Peyer's patch (tissue), 4 donors: ENCODE data around the gene AGR2. TPM values are rescaled to one million over a fixed set of nuclear protein-coding genes. Genes with fewer than 3 reads are reported as not detected.

Source experiments
- DNase-seq, 3 donors: peaks; one replicate each; pipeline ENCODE4 v3.0.0-alpha.2; 2017 to 2019
- H3K27ac ChIP-seq, 4 donors: fragments of 200-600 bp; sonication (generic); one replicate each; pipeline ENCODE4 v1.5.1; 2016 to 2019
- H3K27me3 ChIP-seq, 2 donors: fragments of 200-600 bp; sonication (generic); one replicate each; pipeline ENCODE4 v1.5.1; 2019
- H3K36me3 ChIP-seq, 3 donors: fragments of 200-600 bp; sonication (generic); one replicate each; pipeline ENCODE4 v1.5.1; 2016 to 2019
- H3K4me1 ChIP-seq, 4 donors: fragments of 200-600 bp; sonication (generic); one replicate each; pipeline ENCODE4 v1.5.1; 2016 to 2019
- H3K4me3 ChIP-seq, 4 donors: fragments of 200-600 bp; sonication (generic); 1 replicate in 3 of 4; 2 replicates in 1 of 4; pipeline ENCODE4 v1.5.1; 2016 to 2019; ENCODE audit warnings: mild to moderate bottlenecking in 1 of 4
- H3K9me3 ChIP-seq, 4 donors: fragments of 200-600 bp; sonication (generic); one replicate each; pipeline ENCODE4 v1.5.1; 2016 to 2019; ENCODE audit warnings: mild to moderate bottlenecking in 1 of 4
- POLR2A ChIP-seq, 2 donors: fragments of 450-650 bp; IDR thresholded peaks; one replicate each; pipeline ENCODE4 v1.5.1; 2017; ENCODE audit warnings: antibody characterized with exemption in 2 of 2, mild to moderate bottlenecking in 2 of 2, moderate library complexity in 2 of 2
- total RNA-seq, 4 donors: library from RNA; depleted of rRNA; stranded (reverse); fragments of >200 nt; gene quantifications; one replicate each; pipeline ENCODE4 v1.1.0, GENCODE V29; 2016
- TF ChIP-seq, protein P1 (sequence below), 6 experiments: fragments of 450-650 bp in 4 of 6; fragments of 200-600 bp in 2 of 6; sonication (generic) in 1 of 6; IDR thresholded peaks; one replicate each; pipeline ENCODE4 v1.5.1; 2017 to 2019; ENCODE audit warnings: antibody characterized with exemption in 6 of 6, mild to moderate bottlenecking in 3 of 6, moderate library complexity in 1 of 6

The AGR2 gene
- total RNA-seq, 4 donors from 2014 or later, result 49.5 to 282 (median 252) TPM

DNA sequence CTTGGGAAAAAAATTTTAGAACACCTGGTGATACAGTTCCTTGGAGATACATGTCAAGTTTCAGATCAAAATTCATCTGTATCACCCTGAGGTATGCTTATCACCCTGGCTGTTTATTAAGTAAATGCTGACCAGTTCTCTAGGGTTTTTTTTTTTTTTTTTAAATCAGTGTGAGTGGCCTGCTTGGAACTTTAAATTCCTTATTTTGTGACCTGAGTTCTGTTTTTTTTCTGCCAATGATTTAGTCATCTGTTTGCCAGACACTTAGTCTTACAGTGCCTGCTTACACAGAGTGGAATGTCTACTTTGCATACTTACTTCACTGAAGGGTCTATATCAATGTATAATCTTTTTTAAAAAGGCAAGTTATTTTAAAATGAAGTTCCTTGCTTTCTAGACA lies 49.4 kb downstream of the AGR2 start:
- no peak for DNase-seq
- Histone ChIP-seq H3K36me3 (no peaks in the 10 kb centered on the region), H3K27ac (peak overlapping the region in 2 of 4 donors; percentile 78 to 79), H3K27me3 (no peaks in the 10 kb centered on the region), H3K4me3 (peak overlapping the region; percentile 57 to 79 (median 62)), H3K9me3 (no peaks in the 10 kb centered on the region), H3K4me1 (no peaks in the 10 kb centered on the region)
- TF ChIP-seq, protein P1, sequence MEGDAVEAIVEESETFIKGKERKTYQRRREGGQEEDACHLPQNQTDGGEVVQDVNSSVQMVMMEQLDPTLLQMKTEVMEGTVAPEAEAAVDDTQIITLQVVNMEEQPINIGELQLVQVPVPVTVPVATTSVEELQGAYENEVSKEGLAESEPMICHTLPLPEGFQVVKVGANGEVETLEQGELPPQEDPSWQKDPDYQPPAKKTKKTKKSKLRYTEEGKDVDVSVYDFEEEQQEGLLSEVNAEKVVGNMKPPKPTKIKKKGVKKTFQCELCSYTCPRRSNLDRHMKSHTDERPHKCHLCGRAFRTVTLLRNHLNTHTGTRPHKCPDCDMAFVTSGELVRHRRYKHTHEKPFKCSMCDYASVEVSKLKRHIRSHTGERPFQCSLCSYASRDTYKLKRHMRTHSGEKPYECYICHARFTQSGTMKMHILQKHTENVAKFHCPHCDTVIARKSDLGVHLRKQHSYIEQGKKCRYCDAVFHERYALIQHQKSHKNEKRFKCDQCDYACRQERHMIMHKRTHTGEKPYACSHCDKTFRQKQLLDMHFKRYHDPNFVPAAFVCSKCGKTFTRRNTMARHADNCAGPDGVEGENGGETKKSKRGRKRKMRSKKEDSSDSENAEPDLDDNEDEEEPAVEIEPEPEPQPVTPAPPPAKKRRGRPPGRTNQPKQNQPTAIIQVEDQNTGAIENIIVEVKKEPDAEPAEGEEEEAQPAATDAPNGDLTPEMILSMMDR (IDR thresholded peaks at IDR 0.05), result no peak
- no peak for TF ChIP-seq POLR2A (IDR thresholded peaks at IDR 0.05)

DNA sequence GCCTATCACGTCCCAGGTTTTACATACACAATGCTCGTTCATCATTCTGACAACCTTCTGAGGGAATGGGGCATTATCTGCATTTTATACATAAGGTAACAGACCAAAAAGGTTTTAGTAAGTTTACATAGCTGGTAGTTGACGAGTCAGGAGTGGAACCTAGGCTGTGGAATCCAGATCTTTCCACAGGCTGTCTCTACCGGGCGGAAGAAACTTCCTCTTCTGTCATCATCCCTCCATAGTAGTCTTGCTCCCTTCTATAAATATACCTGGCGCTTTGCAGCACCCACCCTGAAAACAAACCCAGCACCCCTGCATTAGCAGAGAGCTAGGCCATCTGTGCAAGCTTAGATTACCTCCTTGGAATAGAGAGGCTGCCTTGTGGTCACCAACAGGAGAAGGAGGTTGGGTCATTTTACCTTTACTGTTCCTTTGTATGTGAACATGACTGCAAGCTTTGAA lies 49.9 kb downstream of the AGR2 start:
- H3K27me3 ChIP-seq, result no peaks in the 10 kb centered on the region
- H3K9me3 ChIP-seq, result no peaks in the 10 kb centered on the region
- H3K36me3 ChIP-seq, result no peaks in the 10 kb centered on the region
- DNase-seq, result no peak
- TF ChIP-seq, protein P1 (IDR thresholded peaks at IDR 0.05), result no peak
- TF ChIP-seq POLR2A (IDR thresholded peaks at IDR 0.05), result no peak
- no peaks in the 10 kb centered on the region for H3K4me1 ChIP-seq
- H3K27ac ChIP-seq, result peak overlapping the region in 3 of 4 donors; percentile 59 to 79 (median 78)
- peak overlapping the region; percentile 57 to 79 (median 62) for H3K4me3 ChIP-seq

DNA sequence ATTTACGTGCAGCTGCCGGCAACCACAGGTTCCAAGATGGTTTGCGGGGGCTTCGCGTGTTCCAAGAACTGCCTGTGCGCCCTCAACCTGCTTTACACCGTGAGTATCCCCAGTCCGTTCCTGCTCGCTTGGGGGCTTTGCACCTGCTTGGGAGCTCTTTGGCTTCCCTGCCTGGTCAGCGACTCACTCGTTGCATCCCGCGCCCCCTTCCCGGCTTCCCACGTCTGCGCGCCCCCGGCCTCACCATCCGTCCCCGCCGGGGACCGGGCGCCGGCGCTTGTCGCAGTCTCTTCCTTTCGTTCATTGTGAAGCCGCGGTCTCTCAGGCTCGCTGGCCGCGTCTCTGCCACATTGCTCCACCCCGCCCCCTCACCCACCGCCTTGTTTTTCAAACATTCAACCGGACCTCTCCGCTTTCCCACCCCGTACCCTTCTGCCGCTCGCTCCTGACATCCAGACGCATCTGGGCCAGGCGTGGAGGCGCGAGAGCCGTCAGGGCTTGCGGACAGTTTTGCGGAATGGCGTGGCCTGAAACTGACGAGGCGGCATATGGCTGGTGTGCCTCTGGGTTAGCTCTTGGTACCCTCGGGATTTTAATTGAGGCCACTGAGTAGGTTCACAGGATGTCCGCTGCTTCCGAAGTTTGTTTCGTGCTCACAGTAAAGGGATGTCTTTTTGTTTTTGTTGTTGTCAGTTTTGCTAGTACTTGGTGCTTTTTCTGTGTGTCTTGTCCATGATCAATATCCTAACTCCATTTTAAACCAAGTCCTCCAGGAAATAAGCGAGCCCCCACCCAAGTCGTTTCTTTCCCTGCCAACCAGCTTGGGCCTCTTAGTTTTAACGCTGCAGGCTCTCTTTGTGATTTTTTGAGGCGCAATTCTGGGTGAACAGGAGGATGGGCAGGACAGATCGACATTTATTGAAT lies 50.6 kb downstream of the AGR2 start:
- TF ChIP-seq, protein P1 (IDR thresholded peaks at IDR 0.05), result no peak
- no peak for TF ChIP-seq POLR2A (IDR thresholded peaks at IDR 0.05)
- peak; percentile 31 to 72 (median 64) for DNase-seq
- Histone ChIP-seq H3K27me3 (no peaks in the 10 kb centered on the region), H3K36me3 (no peaks in the 10 kb centered on the region), H3K9me3 (no peaks in the 10 kb centered on the region), H3K4me1 (no peaks in the 10 kb centered on the region), H3K4me3 (peak overlapping the region; percentile 57 to 79 (median 62)), H3K27ac (peak overlapping the region; percentile 59 to 79 (median 73))

DNA sequence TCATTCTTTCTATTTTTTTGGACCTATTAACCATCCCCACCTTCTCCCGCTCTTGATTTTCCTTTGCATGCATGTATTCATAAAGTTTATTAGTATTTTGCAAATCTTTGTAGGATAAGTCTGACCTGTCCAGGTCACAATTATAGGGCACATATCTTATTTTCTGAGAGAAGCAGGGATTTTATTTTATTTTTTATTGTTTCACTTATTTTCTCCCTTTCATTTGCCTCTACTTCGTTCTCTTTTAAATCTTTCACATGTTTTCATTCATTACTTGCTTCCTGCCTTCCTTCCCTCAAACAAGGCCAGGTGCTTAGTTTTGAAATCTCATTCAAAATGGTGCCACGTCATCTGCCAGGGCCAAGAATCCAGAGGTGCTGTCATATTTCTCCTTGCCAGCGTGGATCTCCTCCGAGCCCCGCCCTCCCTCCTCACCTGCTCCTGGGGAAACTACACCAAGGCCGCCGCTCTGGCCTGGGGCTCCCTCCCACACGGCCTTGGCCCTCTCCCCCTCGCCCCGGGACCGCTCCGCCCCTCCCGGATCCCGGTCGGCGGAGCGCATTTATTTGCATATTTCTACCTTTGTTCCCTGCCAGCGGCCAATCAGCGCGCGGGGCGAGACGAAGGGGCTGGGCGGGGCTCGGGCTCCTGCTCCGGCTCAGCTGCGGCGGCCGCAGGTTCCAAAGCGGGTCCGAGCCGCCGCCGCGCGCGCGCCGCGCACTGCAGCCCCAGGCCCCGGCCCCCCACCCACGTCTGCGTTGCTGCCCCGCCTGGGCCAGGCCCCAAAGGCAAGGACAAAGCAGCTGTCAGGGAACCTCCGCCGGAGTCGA lies 51.5 kb downstream of the AGR2 start, which contains the start of gene TSPAN13:
Gene TSPAN13 (plus strand): TSS at position 654 of the 830 bp plus-strand sequence. CDS start 213 bp downstream, outside the sequence.
- Histone ChIP-seq H3K27me3 (no peaks in the 10 kb centered on the region), H3K4me1 (no peaks in the 10 kb centered on the region), H3K9me3 (no peaks in the 10 kb centered on the region), H3K27ac (peak within 1 kb of the TSS; percentile 59 to 79 (median 73)), H3K36me3 (no peaks in the 10 kb centered on the region), H3K4me3 (peak within 1 kb of the TSS; percentile 57 to 79 (median 62))
- TF ChIP-seq, protein P1 (IDR thresholded peaks at IDR 0.05), result no peak
- peak; percentile 82 to 83 for TF ChIP-seq POLR2A (IDR thresholded peaks at IDR 0.05)
- peak; percentile 85 to 96 (median 94) for DNase-seq

DNA sequence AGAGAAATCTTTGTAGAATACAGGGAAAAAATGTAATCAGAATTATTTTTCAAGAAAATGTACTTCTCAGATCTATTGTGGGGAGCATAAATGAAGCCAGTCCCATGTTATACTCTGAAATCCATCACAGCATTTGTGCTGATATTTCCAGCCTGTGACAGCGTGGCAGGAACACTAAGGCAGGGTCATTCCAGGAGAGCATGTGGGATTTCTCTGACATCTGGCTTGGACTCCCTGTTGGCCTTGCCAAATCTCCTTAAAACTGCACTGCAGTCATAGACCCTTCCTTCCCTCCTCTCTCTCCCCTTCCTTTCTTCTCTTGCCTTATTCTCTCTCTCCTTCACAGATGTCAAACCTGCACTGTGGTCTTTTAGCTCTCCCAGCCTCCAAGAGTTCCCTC lies 57.7 kb downstream of the AGR2 start:
- Histone ChIP-seq H3K9me3 (no peaks in the 10 kb centered on the region), H3K4me1 (peaks cover 0 to 3% (median 0%) of the 10 kb centered on the region in 4 donors), H3K27ac (no peak overlapping the region), H3K36me3 (no peaks in the 10 kb centered on the region), H3K4me3 (no peak overlapping the region), H3K27me3 (no peaks in the 10 kb centered on the region)
- no peak for DNase-seq
- TF ChIP-seq, protein P1 (IDR thresholded peaks at IDR 0.05), result no peak
- TF ChIP-seq POLR2A (IDR thresholded peaks at IDR 0.05), result no peak
